Brain microvascular endothelial cell (primary cell): Measurements from ENCODE around the gene RTL1.

Experiments
- DNase-seq: peaks from one replicate; pipeline ENCODE4 v3.0.0-alpha.2; 2020
- H3K27ac ChIP-seq: fragments of 250-450 bp; sonication (Bioruptor Pico); 2 replicates; pipeline ENCODE4 v1.5.1; 2020; ENCODE audit warnings: mild to moderate bottlenecking, moderate library complexity
- H3K27me3 ChIP-seq: fragments of 250-450 bp; sonication (Bioruptor Pico); replicated peaks from 2 replicates; pipeline ENCODE4 v1.5.1; 2020; ENCODE audit warnings: mild to moderate bottlenecking
- H3K36me3 ChIP-seq: fragments of 250-450 bp; sonication (Bioruptor Pico); replicated peaks from 2 replicates; pipeline ENCODE4 v1.5.1; 2020; ENCODE audit warnings: mild to moderate bottlenecking
- H3K4me3 ChIP-seq: 2 replicates; pipeline ENCODE4 v1.5.1; 2011; ENCODE audit warnings: low read depth, mild to moderate bottlenecking, control low read depth, low read length, moderate library complexity
- CTCF ChIP-seq: IDR thresholded peaks from 2 replicates; pipeline ENCODE4 v1.5.1; 2011; ENCODE audit warnings: low read depth, mild to moderate bottlenecking, moderate library complexity, low read length, control low read depth, inconsistent platforms; ENCODE audit errors: missing control alignments
- in situ Hi-C: cut with HindIII; loops from 2 replicates; pipeline ENCODE4 v1.10.0; 2017; ENCODE audit warnings: low sequenced_read_pairs, low pct_ligation_motif_present

Gene RTL1

GRCh38 chr14:100841761-100842403, 61.6 kb downstream of the RTL1 start:
- Histone ChIP-seq H3K27ac (peak overlapping the region; percentile 16), H3K36me3 (peaks cover 55% of the 10 kb centered on the region), H3K4me3 (no peak overlapping the region), H3K27me3 (no peaks in the 10 kb centered on the region)
- TF ChIP-seq CTCF: no peak
- DNase-seq: no peak
- in situ Hi-C loops: no loop called here

GRCh38 chr14:100841066-100841760, 62.3 kb downstream of the RTL1 start:
- Histone ChIP-seq H3K27ac (no peak overlapping the region), H3K4me3 (no peak overlapping the region), H3K36me3 (peaks cover 56% of the 10 kb centered on the region), H3K27me3 (no peaks in the 10 kb centered on the region)
- no peak for TF ChIP-seq CTCF
- in situ Hi-C loops: no loop called here
- DNase-seq: no peak

- in situ Hi-C loops: no loop called here
- Histone ChIP-seq H3K36me3 (peaks cover 59% of the 10 kb centered on the region), H3K27me3 (no peaks in the 10 kb centered on the region), H3K4me3 (no peak overlapping the region), H3K27ac (no peak overlapping the region)
- no peak for DNase-seq
- TF ChIP-seq CTCF: no peak
Measured at GRCh38 chr14:100840286-100841065, 63.0 kb downstream of the RTL1 start.

- Histone ChIP-seq H3K36me3 (peaks cover 64% of the 10 kb centered on the region), H3K27ac (no peak overlapping the region), H3K4me3 (no peak overlapping the region), H3K27me3 (no peaks in the 10 kb centered on the region)
- TF ChIP-seq CTCF: no peak
- in situ Hi-C loops: no loop called here
- DNase-seq: no peak
Measured at GRCh38 chr14:100839681-100840111, 63.8 kb downstream of the RTL1 start.

- DNase-seq: no peak
- Histone ChIP-seq H3K27ac (no peak overlapping the region), H3K4me3 (no peak overlapping the region), H3K36me3 (peaks cover 64% of the 10 kb centered on the region), H3K27me3 (no peaks in the 10 kb centered on the region)
- in situ Hi-C loops: no loop called here
- TF ChIP-seq CTCF: no peak
Measured at GRCh38 chr14:100839315-100839585, 64.3 kb downstream of the RTL1 start.
